RKO (cell line): ENCODE results near the gene NME9.

ENCODE experiments used
- DNase-seq: peaks from one replicate; pipeline ENCODE4 v3.0.0-alpha.2; 2016; ENCODE audit warnings: low spot score

NME9 gene

GRCh38 chr3:138281561-138281960 lies 48.1 kb downstream of the NME9 start:
- no peak for DNase-seq

GRCh38 chr3:138271189-138271794 lies 58.4 kb downstream of the NME9 start:
- no peak for DNase-seq

GRCh38 chr3:138270245-138270644 lies 59.4 kb downstream of the NME9 start:
- no peak for DNase-seq

GRCh38 chr3:138267083-138267482 lies 62.6 kb downstream of the NME9 start:
- DNase-seq: no peak

GRCh38 chr3:138265745-138266144 lies 63.9 kb downstream of the NME9 start:
- DNase-seq: no peak

GRCh38 chr3:138263104-138263503 lies 66.5 kb downstream of the NME9 start:
- DNase-seq: no peak

GRCh38 chr3:138260611-138261010 lies 69.0 kb downstream of the NME9 start:
- DNase-seq: no peak

GRCh38 chr3:138259126-138259525 lies 70.5 kb downstream of the NME9 start:
- no peak for DNase-seq

GRCh38 chr3:138257986-138258385 lies 71.7 kb downstream of the NME9 start:
- no peak for DNase-seq

- DNase-seq: no peak
Measured at GRCh38 chr3:138256022-138256421, 73.6 kb downstream of the NME9 start.

GRCh38 chr3:138254216-138254615 lies 75.4 kb downstream of the NME9 start:
- no peak for DNase-seq

GRCh38 chr3:138253609-138254008 lies 76.0 kb downstream of the NME9 start:
- no peak for DNase-seq
